ENCODE data around the gene GRK1. TPM values are rescaled to one million over a fixed set of nuclear protein-coding genes. Genes with fewer than 3 reads are reported as not detected.

Gene GRK1
- total RNA-seq, 1 donor from 2014 or later: 1.5 TPM

GRCh38 chr13:113729187-113730019 lies 62.4 kb downstream of the GRK1 start:
- Mint-ChIP-seq H3K36me3 (ENCODE audit: low read depth) (no peaks in the 10 kb centered on the region), H3K4me1 (no peaks in the 10 kb centered on the region), H3K4me3 (no peak overlapping the region), H3K27ac (ENCODE audit: unreplicated experiment) (no peak overlapping the region), H3K9me3 (no peaks in the 10 kb centered on the region), H3K27me3 (ENCODE audit: low read depth) (no peaks in the 10 kb centered on the region)
- DNase-seq (ENCODE audit: low read depth, low spot score): no peak
- TF ChIP-seq, protein P1, sequence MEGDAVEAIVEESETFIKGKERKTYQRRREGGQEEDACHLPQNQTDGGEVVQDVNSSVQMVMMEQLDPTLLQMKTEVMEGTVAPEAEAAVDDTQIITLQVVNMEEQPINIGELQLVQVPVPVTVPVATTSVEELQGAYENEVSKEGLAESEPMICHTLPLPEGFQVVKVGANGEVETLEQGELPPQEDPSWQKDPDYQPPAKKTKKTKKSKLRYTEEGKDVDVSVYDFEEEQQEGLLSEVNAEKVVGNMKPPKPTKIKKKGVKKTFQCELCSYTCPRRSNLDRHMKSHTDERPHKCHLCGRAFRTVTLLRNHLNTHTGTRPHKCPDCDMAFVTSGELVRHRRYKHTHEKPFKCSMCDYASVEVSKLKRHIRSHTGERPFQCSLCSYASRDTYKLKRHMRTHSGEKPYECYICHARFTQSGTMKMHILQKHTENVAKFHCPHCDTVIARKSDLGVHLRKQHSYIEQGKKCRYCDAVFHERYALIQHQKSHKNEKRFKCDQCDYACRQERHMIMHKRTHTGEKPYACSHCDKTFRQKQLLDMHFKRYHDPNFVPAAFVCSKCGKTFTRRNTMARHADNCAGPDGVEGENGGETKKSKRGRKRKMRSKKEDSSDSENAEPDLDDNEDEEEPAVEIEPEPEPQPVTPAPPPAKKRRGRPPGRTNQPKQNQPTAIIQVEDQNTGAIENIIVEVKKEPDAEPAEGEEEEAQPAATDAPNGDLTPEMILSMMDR (conservative IDR thresholded peaks at IDR 0.05): no peak

DNA sequence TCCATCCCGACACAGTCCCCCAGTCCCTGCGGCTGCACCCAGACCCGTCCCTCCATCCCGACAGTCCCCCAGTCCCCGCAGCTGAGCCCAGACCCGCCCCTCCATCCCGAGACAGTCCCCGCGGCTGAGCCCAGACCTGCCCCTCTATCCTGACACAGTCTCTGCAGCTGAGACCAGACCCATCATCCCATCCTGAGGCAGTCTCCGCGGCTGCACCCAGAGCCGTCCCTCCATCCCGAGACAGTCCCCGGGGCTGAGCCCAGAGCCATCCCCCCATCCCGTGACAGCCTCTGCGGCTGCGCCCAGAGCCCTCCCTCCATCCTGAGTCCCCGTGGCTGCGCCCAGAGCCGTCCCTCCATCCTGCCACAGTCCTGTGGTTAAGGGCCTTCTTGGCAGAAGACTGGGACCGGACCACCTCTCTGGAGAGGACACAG lies 63.3 kb downstream of the GRK1 start:
- H3K9me3 Mint-ChIP-seq: no peaks in the 10 kb centered on the region
- H3K4me3 Mint-ChIP-seq: no peak overlapping the region
- no peaks in the 10 kb centered on the region for H3K4me1 Mint-ChIP-seq
- no peak overlapping the region for H3K27ac Mint-ChIP-seq (ENCODE audit: unreplicated experiment)
- H3K36me3 Mint-ChIP-seq (ENCODE audit: low read depth): no peaks in the 10 kb centered on the region
- DNase-seq (ENCODE audit: low read depth, low spot score): no peak
- TF ChIP-seq, protein P1 (conservative IDR thresholded peaks at IDR 0.05): no peak
- H3K27me3 Mint-ChIP-seq (ENCODE audit: low read depth): no peaks in the 10 kb centered on the region

DNA sequence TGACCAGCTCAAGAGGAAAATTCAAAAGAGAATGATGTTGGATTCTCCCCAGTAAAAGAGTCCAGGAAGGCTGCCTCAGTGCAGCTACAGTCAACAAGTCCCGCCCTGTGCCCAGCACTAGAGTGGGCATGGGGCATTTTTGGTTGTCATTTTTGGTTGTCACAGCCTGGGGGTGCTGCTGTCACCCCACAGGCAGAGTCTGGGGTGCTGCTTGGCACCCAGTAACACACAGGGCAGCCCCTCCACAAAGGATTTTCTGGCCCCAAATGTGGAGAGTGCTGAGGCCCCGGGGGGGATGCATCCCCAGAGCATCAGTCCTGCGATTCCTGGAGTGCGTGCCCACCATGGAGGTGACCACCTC lies 63.8 kb downstream of the GRK1 start:
- Mint-ChIP-seq H3K27ac (ENCODE audit: unreplicated experiment) (no peak overlapping the region), H3K36me3 (ENCODE audit: low read depth) (no peaks in the 10 kb centered on the region), H3K9me3 (no peaks in the 10 kb centered on the region), H3K4me1 (no peaks in the 10 kb centered on the region), H3K27me3 (ENCODE audit: low read depth) (no peaks in the 10 kb centered on the region), H3K4me3 (no peak overlapping the region)
- DNase-seq (ENCODE audit: low read depth, low spot score): no peak
- TF ChIP-seq, protein P1 (conservative IDR thresholded peaks at IDR 0.05): no peak

DNA sequence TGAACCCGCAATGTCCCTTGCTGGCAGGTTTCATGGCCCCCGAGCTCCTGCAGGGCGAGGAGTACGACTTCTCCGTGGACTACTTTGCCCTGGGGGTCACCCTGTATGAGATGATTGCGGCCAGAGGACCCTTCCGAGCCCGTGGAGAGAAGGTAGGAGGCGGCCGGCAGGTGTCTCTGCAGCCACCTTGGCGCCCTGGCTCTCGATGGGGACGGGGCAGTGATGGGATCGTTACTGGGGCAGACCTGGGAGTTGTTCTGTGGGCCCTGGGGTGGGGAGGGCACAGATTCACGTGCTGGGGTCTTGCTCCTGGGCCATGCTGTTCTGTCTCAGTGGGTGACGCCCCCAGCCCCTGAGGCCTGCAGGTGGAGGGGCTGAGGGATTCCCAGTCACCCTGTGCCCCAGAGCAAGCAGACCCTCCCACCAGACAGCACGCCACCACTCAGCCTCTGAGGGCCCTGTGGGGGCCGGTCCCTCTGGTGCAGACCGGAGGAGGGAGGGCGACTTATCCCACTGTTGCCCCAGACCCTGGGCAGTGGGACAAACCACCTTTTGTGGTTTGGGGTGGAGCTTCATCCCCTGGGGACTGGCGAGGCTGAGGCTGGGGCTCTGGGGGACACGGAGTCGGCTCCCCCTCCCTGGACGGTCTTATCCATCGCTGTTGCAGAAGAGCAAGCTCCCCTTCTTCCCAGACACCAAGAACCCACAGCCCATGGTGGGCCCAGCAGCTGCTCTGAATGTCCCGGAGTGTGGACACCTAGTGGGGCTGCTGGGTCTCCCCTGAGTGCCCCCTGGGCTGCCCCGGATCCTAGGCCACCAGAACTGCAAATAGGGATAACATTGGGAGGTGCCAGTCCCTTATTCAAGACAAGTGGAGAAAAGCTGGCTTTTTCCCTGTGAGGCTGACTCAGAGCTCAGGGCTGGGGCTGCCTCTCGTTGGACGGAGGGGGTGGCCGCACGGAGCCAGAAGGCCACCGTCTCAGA lies 64.5 kb downstream of the GRK1 start:
- no peak for DNase-seq (ENCODE audit: low read depth, low spot score)
- Mint-ChIP-seq H3K36me3 (ENCODE audit: low read depth) (no peaks in the 10 kb centered on the region), H3K9me3 (no peaks in the 10 kb centered on the region), H3K27me3 (ENCODE audit: low read depth) (no peaks in the 10 kb centered on the region), H3K4me3 (no peak overlapping the region), H3K27ac (ENCODE audit: unreplicated experiment) (no peak overlapping the region), H3K4me1 (no peaks in the 10 kb centered on the region)
- TF ChIP-seq, protein P1 (conservative IDR thresholded peaks at IDR 0.05): no peak

GRCh38 chr13:113732176-113732960 lies 65.3 kb downstream of the GRK1 start:
- no peak overlapping the region for H3K4me3 Mint-ChIP-seq
- DNase-seq (ENCODE audit: low read depth, low spot score): no peak
- H3K27me3 Mint-ChIP-seq (ENCODE audit: low read depth): no peaks in the 10 kb centered on the region
- H3K27ac Mint-ChIP-seq (ENCODE audit: unreplicated experiment): no peak overlapping the region
- H3K9me3 Mint-ChIP-seq: no peaks in the 10 kb centered on the region
- H3K4me1 Mint-ChIP-seq: no peaks in the 10 kb centered on the region
- TF ChIP-seq, protein P1 (conservative IDR thresholded peaks at IDR 0.05): no peak
- no peaks in the 10 kb centered on the region for H3K36me3 Mint-ChIP-seq (ENCODE audit: low read depth)

Data from neural crest cell (in vitro differentiated cells).